Gastrocnemius medialis (tissue), 4 donors: ENCODE results near the gene CHST3. TPM values are rescaled to one million over a fixed set of nuclear protein-coding genes. Genes with fewer than 3 reads are reported as not detected.

ENCODE experiments used
- ATAC-seq, 2 donors: fragments of 150-250 bp; one replicate each; pipeline ENCODE4 v1.9.1; 2016
- DNase-seq, 2 donors: peaks; one replicate each; pipeline ENCODE4 v3.0.0-alpha.2; 2019
- H3K27ac ChIP-seq, 4 donors: fragments of 200-600 bp; sonication (generic); 1 replicate in 1 of 4; 2 replicates in 3 of 4; pipeline ENCODE4 v1.5.1; 2016 to 2018; ENCODE audit warnings: mild to moderate bottlenecking in 2 of 4, moderate library complexity in 1 of 4
- H3K27me3 ChIP-seq, 3 donors: fragments of 200-600 bp; sonication (generic) in 2 of 3; 1 replicate in 1 of 3; 2 replicates in 2 of 3; pipeline versions ENCODE4 v1.5.1 to v1.6.0; 2016 to 2019; ENCODE audit warnings: mild to moderate bottlenecking in 1 of 3, moderate library complexity in 1 of 3
- H3K36me3 ChIP-seq, 2 donors: fragments of 200-600 bp; sonication (generic) in 1 of 2; one replicate each; pipeline ENCODE4 v1.5.1; 2017 to 2018
- H3K4me1 ChIP-seq, 2 donors: fragments of 200-600 bp; sonication (generic) in 1 of 2; one replicate each; pipeline ENCODE4 v1.5.1; 2016 to 2017; ENCODE audit warnings: mild to moderate bottlenecking in 2 of 2
- H3K4me3 ChIP-seq, 4 donors: fragments of 200-600 bp; sonication (generic) in 3 of 4; 1 replicate in 1 of 4; 2 replicates in 3 of 4; pipeline ENCODE4 v1.5.1; 2016 to 2019; ENCODE audit warnings: mild to moderate bottlenecking in 2 of 4
- H3K9me3 ChIP-seq, 3 donors: fragments of 200-600 bp; sonication (generic) in 2 of 3; 1 replicate in 1 of 3; 2 replicates in 2 of 3; pipeline ENCODE4 v1.5.1; 2016 to 2019
- CTCF ChIP-seq, 5 experiments: fragments of 450-650 bp in 3 of 5; fragments of 200-600 bp in 2 of 5; sonication (generic) in 2 of 5; IDR thresholded peaks in 4 of 5; conservative IDR thresholded peaks in 1 of 5; 1 replicate in 4 of 5; 2 replicates in 1 of 5; pipeline ENCODE4 v1.5.1; 2016 to 2019; ENCODE audit warnings: antibody characterized with exemption in 5 of 5, mild to moderate bottlenecking in 3 of 5, moderate library complexity in 3 of 5
- POLR2A ChIP-seq, 2 donors: fragments of 450-650 bp; IDR thresholded peaks; one replicate each; pipeline ENCODE4 v1.6.1; 2017; ENCODE audit warnings: antibody characterized with exemption in 2 of 2, mild to moderate bottlenecking in 2 of 2, moderate library complexity in 2 of 2
- in situ Hi-C, 4 donors: fragments of 200-750 bp; cut with MboI; loops; one replicate each; pipeline versions ENCODE4 v1.15.0 to v1.8.0; 2017; ENCODE audit warnings: low sequenced_read_pairs in 4 of 4
- intact Hi-C: fragments of 100-400 bp; cut with DNase I; formaldehyde crosslinking; loops from one replicate; pipeline ENCODE4 v1.15.1; 2023; ENCODE audit warnings: low total_unique reads
- total RNA-seq, 4 donors: library from RNA; depleted of rRNA; stranded (reverse); fragments of >200 nt; gene quantifications; one replicate each; pipeline versions ENCODE4 v1.1.0 to v1.2.3, GENCODE V29; 2016

The CHST3 gene
- total RNA-seq, 4 donors from 2014 or later: 11.5 to 31.6 (median 16.3) TPM

- in situ Hi-C loops: no loop called here
- no peak overlapping the region for H3K4me3 ChIP-seq
- H3K36me3 ChIP-seq: no peaks in the 10 kb centered on the region
- H3K9me3 ChIP-seq: no peaks in the 10 kb centered on the region
- TF ChIP-seq POLR2A (IDR thresholded peaks at IDR 0.05) (no peak), CTCF (IDR thresholded peaks at IDR 0.05 in 4 of 5, conservative IDR thresholded peaks at IDR 0.05 in 1 of 5) (no peak)
- DNase-seq (no peak), ATAC-seq (no peak)
- H3K27me3 ChIP-seq: no peaks in the 10 kb centered on the region
- intact Hi-C loops: no loop called here
- H3K27ac ChIP-seq: no peak overlapping the region
- H3K4me1 ChIP-seq: no peaks in the 10 kb centered on the region
Observed at GRCh38 chr10:72061491-72061890, 97.3 kb downstream of the CHST3 start.

GRCh38 chr10:72061930-72062329, 97.7 kb downstream of the CHST3 start:
- no peak for DNase-seq
- peaks cover 0 to under 1% of the 10 kb centered on the region in 2 donors for H3K4me1 ChIP-seq
- H3K36me3 ChIP-seq: no peaks in the 10 kb centered on the region
- no peaks in the 10 kb centered on the region for H3K9me3 ChIP-seq
- H3K4me3 ChIP-seq: no peak overlapping the region
- no peak for ATAC-seq
- intact Hi-C loops: no loop called here
- H3K27ac ChIP-seq: no peak overlapping the region
- in situ Hi-C loops: no loop called here
- no peak for TF ChIP-seq POLR2A (IDR thresholded peaks at IDR 0.05)
- no peak for TF ChIP-seq CTCF (IDR thresholded peaks at IDR 0.05 in 4 of 5, conservative IDR thresholded peaks at IDR 0.05 in 1 of 5)
- H3K27me3 ChIP-seq: no peaks in the 10 kb centered on the region

- Histone ChIP-seq H3K4me3 (no peak overlapping the region), H3K4me1 (peaks cover 0 to 5% of the 10 kb centered on the region in 2 donors), H3K27me3 (no peaks in the 10 kb centered on the region), H3K9me3 (no peaks in the 10 kb centered on the region), H3K36me3 (no peaks in the 10 kb centered on the region), H3K27ac (no peak overlapping the region)
- in situ Hi-C loops: no loop called here
- no peak for TF ChIP-seq CTCF (IDR thresholded peaks at IDR 0.05 in 4 of 5, conservative IDR thresholded peaks at IDR 0.05 in 1 of 5)
- no peak for TF ChIP-seq POLR2A (IDR thresholded peaks at IDR 0.05)
- DNase-seq (no peak), ATAC-seq (no peak)
- intact Hi-C loops: no loop called here
Observed at GRCh38 chr10:72062382-72062781, 98.2 kb downstream of the CHST3 start.

Other genes starting within 250 kb of the CHST3 start
- gene C10orf105, start 244.6 kb upstream of the CHST3 start, total RNA-seq: not detected
- gene VSIR, start 190.9 kb upstream of the CHST3 start, total RNA-seq: 10 to 100 TPM in 3 of 4 donors, 1 to 10 TPM in 1; 7.9 to 20.7 (median 16.9) TPM
- 1,000 to 10,000 TPM in 3 of 4 donors, 100 to 1,000 TPM in 1; 833 to 1,730 (median 1,179) TPM for gene PSAP, start 113.1 kb upstream of the CHST3 start, total RNA-seq
- 1 to 10 TPM; 3.4 to 6.7 (median 5.3) TPM for gene SPOCK2, start 124.2 kb downstream of the CHST3 start, total RNA-seq